ENCODE measurements around the gene A1BG. TPM values are rescaled to one million over a fixed set of nuclear protein-coding genes. Genes with fewer than 3 reads are reported as not detected.

Gene A1BG
- total and polyA plus RNA-seq, 2 of the 13 experiments (the other 11 are each of a cell fraction or from before 2014, with no cell fraction given), result 14.7 to 41.4 TPM

GRCh38 chr19:58305065-58305931, 48.0 kb downstream of the A1BG start, which contains the start of gene ERVK3-1 (continued):
- TF ChIP-seq PRDM4 (CRISPR knock-in tag; IDR thresholded peaks at IDR 0.05; ENCODE audit: borderline replicate concordance), result no peak
- no peak for TF ChIP-seq ARNT (IDR thresholded peaks at IDR 0.05)
- TF ChIP-seq ZNF747 (CRISPR knock-in tag; IDR thresholded peaks at IDR 0.05; ENCODE audit: borderline replicate concordance), result no peak
- TF ChIP-seq NFATC3 (CRISPR knock-in tag; IDR thresholded peaks at IDR 0.05), result no peak
- TF ChIP-seq ZNF276 (CRISPR knock-in tag; IDR thresholded peaks at IDR 0.05; ENCODE audit: low read depth), result no peak
- TF ChIP-seq CREBL2 (CRISPR knock-in tag; IDR thresholded peaks at IDR 0.05; ENCODE audit: borderline replicate concordance), result no peak
- no peak for TF ChIP-seq HES4 (CRISPR knock-in tag; IDR thresholded peaks at IDR 0.05; ENCODE audit: borderline replicate concordance)
- peak; percentile 99 for TF ChIP-seq KDM2A (CRISPR knock-in tag; IDR thresholded peaks at IDR 0.05; ENCODE audit: borderline replicate concordance, low read depth)
- peak; percentile 60 for TF ChIP-seq MTA1 (CRISPR knock-in tag; IDR thresholded peaks at IDR 0.05; ENCODE audit: borderline replicate concordance)
- 0 out of 4 replicates have a peak, but pooled peaks of 1 of the 2 experiments have one; percentile 38 for TF ChIP-seq ATF4 (CRISPR knock-in tag; IDR thresholded peaks at IDR 0.05)
- peak; percentile 34 for TF ChIP-seq IKZF4 (CRISPR knock-in tag; IDR thresholded peaks at IDR 0.05; ENCODE audit: borderline replicate concordance, low read depth, not compliant biosample characterization)
- no peak for TF ChIP-seq EP300 (IDR thresholded peaks at IDR 0.05; ENCODE audit: low read depth in 2 of 2, low read length in 2 of 2)
- TF ChIP-seq EP300 (CRISPR knock-in tag; IDR thresholded peaks at IDR 0.05; ENCODE audit: borderline replicate concordance), result no peak
- TF ChIP-seq THAP7 (CRISPR knock-in tag; IDR thresholded peaks at IDR 0.05), result peak; percentile 86
- TF ChIP-seq ZNF749 (CRISPR knock-in tag; IDR thresholded peaks at IDR 0.05; ENCODE audit: borderline replicate concordance), result no peak
- TF ChIP-seq ZNF704 (CRISPR knock-in tag; IDR thresholded peaks at IDR 0.05; ENCODE audit: borderline replicate concordance), result no peak
